GM12878 (cell line): ENCODE data around the gene IL17A. TPM values are rescaled to one million over a fixed set of nuclear protein-coding genes. Genes with fewer than 3 reads are reported as not detected.

Experiments used
- ATAC-seq: fragments of 200-7000 bp; cut with Tn5 transposase; 3 replicates; pipeline ENCODE4 v1.9.1; 2020; ENCODE audit warnings: mild to moderate bottlenecking, moderate library complexity
- BruUV-seq: library from RNA; stranded (reverse); fragments of 400-500 nt; replicated peaks from 2 replicates; lab custom pipeline; 2021; lab: Mats Ljungman, UMichigan
- CTCF ChIA-PET: fragments of 300-600 bp; sonication (Branson Sonifier 250); formaldehyde crosslinking; extraction: SDS; loops from one replicate; lab custom pipeline; 2021; ENCODE audit warnings: inconsistent platforms; lab: Yijun Ruan, JAX
- POLR2A ChIA-PET: fragments of 350-600 bp; formaldehyde crosslinking; extraction: SDS; loops from one replicate; lab custom pipeline; 2021; ENCODE audit warnings: inconsistent platforms; lab: Charles Lee
- RAD21 ChIA-PET: fragments of 300-600 bp; sonication (Branson Sonifier 250); formaldehyde crosslinking; loops from one replicate; lab custom pipeline; 2023; ENCODE audit warnings: antibody characterized with exemption; ENCODE audit not compliant: unreplicated experiment; lab: Charles Lee
- SMC1A ChIA-PET: fragments of 300-600 bp; sonication (Branson Sonifier 250); formaldehyde crosslinking; loops from one replicate; lab custom pipeline; 2023; ENCODE audit not compliant: unreplicated experiment, uncharacterized antibody; lab: Charles Lee
- DNase-seq: peaks from one replicate; pipeline ENCODE4 v3.0.0-alpha.2; 2011; ENCODE audit warnings: low read depth, low spot score
- FAIRE-seq: peaks from 3 replicates; lab custom pipeline; 2011; peaks lifted over from hg19 to GRCh38; lab: Jason Lieb, UNC
- H2AFZ ChIP-seq: 2 replicates; pipeline ENCODE4 v1.6.0; 2011; ENCODE audit warnings: low read depth, low read length, control low read depth; ENCODE audit not compliant: control insufficient read depth
- H3K27ac ChIP-seq: 2 replicates; pipeline ENCODE4 v1.5.1; 2011; ENCODE audit warnings: control low read depth; ENCODE audit not compliant: control insufficient read depth, insufficient read depth
- H3K27me3 ChIP-seq, 2 experiments: replicated peaks in 1 of 2; 2 replicates each; pipeline versions ENCODE4 v1.6.0 to v1.6.1; 2011; ENCODE audit warnings: low read length in 1 of 2; ENCODE audit not compliant: control insufficient read depth in 2 of 2, insufficient read depth in 2 of 2
- H3K36me3 ChIP-seq, 2 experiments: 2 replicates each; pipeline ENCODE4 v1.5.1; 2011; ENCODE audit warnings: low read length in 1 of 2; ENCODE audit not compliant: control insufficient read depth in 2 of 2, insufficient read depth in 2 of 2
- H3K4me1 ChIP-seq: 2 replicates; pipeline ENCODE4 v1.6.1; 2011; ENCODE audit warnings: mild to moderate bottlenecking, low read length, moderate library complexity, mixed read lengths; ENCODE audit not compliant: control insufficient read depth, insufficient read depth
- H3K4me2 ChIP-seq: 2 replicates; pipeline ENCODE4 v1.6.0; 2011; ENCODE audit warnings: control low read depth; ENCODE audit not compliant: control insufficient read depth, insufficient read depth
- H3K4me3 ChIP-seq: fragments of 200-600 bp; sonication (generic); 2 replicates; pipeline ENCODE4 v1.5.1; 2016
- H3K79me2 ChIP-seq: 2 replicates; pipeline ENCODE4 v1.6.0; 2011; ENCODE audit warnings: low read length; ENCODE audit not compliant: control insufficient read depth, insufficient read depth
- H3K9ac ChIP-seq: 2 replicates; pipeline ENCODE4 v1.8.0; 2011; ENCODE audit warnings: low read length, control low read depth, mixed read lengths; ENCODE audit not compliant: control insufficient read depth, insufficient read depth
- H3K9me3 ChIP-seq: replicated peaks from 3 replicates; pipeline ENCODE4 v1.5.1; 2011; ENCODE audit warnings: mild to moderate bottlenecking, low read length; ENCODE audit not compliant: control insufficient read depth, insufficient read depth
- H4K20me1 ChIP-seq: 2 replicates; pipeline ENCODE4 v1.6.0; 2011; ENCODE audit not compliant: control insufficient read depth, insufficient read depth
- HDAC2 ChIP-seq: fragments of 200-600 bp; sonication (generic); IDR thresholded peaks from 2 replicates; pipeline ENCODE4 v1.6.1; 2017
- WGBS: methylation state at CpG from one replicate; pipeline ENCODE4 v1.1.6; 2016; ENCODE audit warnings: low lambda C conversion rate; ENCODE audit not compliant: insufficient replicate concordance, insufficient coverage; ENCODE audit errors: missing lambda C conversion rate; 5-methylcytosine and 5-hydroxymethylcytosine counted together
- in situ Hi-C: fragments of 300-500 bp; cut with MboI; formaldehyde crosslinking; loops from 9 replicates; pipeline ENCODE4 v1.14.3; 2018; ENCODE audit warnings: mixed read lengths
- intact Hi-C: fragments of 100-400 bp; cut with micrococcal nuclease; formaldehyde crosslinking; loops from one replicate; pipeline ENCODE4 v1.14.2; 2022; ENCODE audit not compliant: unreplicated experiment
- polyA plus RNA-seq, 11 experiments: library from polyadenylated mRNA; depleted of rRNA in 4 of 11; unstranded in 6 of 11; stranded (reverse) in 5 of 11; fragments of >200 nt; fragmentation: Nextera tagmentation in 4 of 11; fragmentation: Illumina TruSeq in 1 of 11; extraction: Ambion mirVana in 4 of 11; extraction: Trizol in 1 of 11; gene quantifications; 1 replicate in 1 of 11; 2 replicates in 10 of 11; pipeline versions ENCODE4 v1.2.1 to v1.2.3, GENCODE V29; 2011 to 2016; ENCODE audit warnings: inconsistent platforms in 2 of 11, missing spikeins in 2 of 11, low read depth in 1 of 11
- total RNA-seq, 4 experiments: library from RNA; depleted of rRNA in 3 of 4; stranded (reverse); fragments of >200 nt in 3 of 4; fragmentation: Illumina TruSeq in 1 of 4; extraction: Trizol in 1 of 4; gene quantifications; 2 replicates each; pipeline versions ENCODE4 v1.2.1 to v1.2.3, GENCODE V29; 2013 to 2021
- TF ChIP-seq, protein P1 (sequence below): fragments of 450-650 bp; IDR thresholded peaks from 2 replicates; pipeline ENCODE4 v1.6.1; 2017; ENCODE audit warnings: borderline replicate concordance
- TF ChIP-seq, protein P2 (sequence below): IDR thresholded peaks from 2 replicates; pipeline ENCODE4 v1.6.1; 2012; ENCODE audit warnings: mild to moderate bottlenecking, low read depth, low read length

IL17A gene
- total and polyA plus RNA-seq, 10 of the 15 experiments (the other 5 are each of a cell fraction or from before 2014, with no cell fraction given), result not detected

DNA sequence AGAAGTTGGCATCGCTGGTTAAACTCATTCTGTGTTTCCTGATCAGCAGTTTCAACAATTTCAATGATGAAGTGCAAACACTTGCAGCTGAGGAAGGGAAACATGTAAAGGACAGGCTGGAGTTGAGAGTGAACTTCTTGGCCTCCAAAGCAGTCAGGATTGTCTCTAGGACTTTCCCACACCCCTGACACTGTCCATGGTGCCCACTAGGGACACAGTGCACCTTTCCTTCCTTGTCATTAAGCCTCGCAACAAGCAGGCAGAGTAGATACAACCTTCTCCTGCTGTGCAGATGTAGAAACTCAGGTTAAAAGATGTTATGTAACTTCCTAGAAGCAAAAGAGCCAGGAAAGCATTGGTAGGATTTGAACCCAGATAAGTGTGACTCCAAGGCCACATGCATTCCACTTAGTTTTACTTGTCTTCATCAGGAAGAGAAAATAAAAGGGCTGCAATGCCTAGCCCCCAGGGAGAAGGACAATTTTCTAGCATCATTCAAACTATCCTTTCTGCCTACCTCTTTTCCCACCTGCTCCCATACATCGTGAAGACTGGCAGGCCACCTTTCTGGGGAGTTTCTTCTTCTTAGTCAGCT lies 39.2 kb upstream of the IL17A start:
- no peak for DNase-seq
- SMC1A ChIA-PET, result no interaction called here
- H3K4me1 ChIP-seq, result peaks cover 3% of the 10 kb centered on the region; the same call in 1 of the 2 replicates
- peaks cover 4 to 21% of the 10 kb centered on the region in 2 experiments for H3K27me3 ChIP-seq
- no peak overlapping the region for H2AFZ ChIP-seq
- H3K79me2 ChIP-seq, result no peaks in the 10 kb centered on the region
- TF ChIP-seq, protein P1, sequence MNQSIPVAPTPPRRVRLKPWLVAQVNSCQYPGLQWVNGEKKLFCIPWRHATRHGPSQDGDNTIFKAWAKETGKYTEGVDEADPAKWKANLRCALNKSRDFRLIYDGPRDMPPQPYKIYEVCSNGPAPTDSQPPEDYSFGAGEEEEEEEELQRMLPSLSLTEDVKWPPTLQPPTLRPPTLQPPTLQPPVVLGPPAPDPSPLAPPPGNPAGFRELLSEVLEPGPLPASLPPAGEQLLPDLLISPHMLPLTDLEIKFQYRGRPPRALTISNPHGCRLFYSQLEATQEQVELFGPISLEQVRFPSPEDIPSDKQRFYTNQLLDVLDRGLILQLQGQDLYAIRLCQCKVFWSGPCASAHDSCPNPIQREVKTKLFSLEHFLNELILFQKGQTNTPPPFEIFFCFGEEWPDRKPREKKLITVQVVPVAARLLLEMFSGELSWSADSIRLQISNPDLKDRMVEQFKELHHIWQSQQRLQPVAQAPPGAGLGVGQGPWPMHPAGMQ, result no peak
- TF ChIP-seq HDAC2, result no peak
- TF ChIP-seq, protein P2, sequence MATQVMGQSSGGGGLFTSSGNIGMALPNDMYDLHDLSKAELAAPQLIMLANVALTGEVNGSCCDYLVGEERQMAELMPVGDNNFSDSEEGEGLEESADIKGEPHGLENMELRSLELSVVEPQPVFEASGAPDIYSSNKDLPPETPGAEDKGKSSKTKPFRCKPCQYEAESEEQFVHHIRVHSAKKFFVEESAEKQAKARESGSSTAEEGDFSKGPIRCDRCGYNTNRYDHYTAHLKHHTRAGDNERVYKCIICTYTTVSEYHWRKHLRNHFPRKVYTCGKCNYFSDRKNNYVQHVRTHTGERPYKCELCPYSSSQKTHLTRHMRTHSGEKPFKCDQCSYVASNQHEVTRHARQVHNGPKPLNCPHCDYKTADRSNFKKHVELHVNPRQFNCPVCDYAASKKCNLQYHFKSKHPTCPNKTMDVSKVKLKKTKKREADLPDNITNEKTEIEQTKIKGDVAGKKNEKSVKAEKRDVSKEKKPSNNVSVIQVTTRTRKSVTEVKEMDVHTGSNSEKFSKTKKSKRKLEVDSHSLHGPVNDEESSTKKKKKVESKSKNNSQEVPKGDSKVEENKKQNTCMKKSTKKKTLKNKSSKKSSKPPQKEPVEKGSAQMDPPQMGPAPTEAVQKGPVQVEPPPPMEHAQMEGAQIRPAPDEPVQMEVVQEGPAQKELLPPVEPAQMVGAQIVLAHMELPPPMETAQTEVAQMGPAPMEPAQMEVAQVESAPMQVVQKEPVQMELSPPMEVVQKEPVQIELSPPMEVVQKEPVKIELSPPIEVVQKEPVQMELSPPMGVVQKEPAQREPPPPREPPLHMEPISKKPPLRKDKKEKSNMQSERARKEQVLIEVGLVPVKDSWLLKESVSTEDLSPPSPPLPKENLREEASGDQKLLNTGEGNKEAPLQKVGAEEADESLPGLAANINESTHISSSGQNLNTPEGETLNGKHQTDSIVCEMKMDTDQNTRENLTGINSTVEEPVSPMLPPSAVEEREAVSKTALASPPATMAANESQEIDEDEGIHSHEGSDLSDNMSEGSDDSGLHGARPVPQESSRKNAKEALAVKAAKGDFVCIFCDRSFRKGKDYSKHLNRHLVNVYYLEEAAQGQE, result peak; percentile 58
- no TSS peak for BruUV-seq
- no peak for FAIRE-seq
- intact Hi-C loops (no loop called here), in situ Hi-C loops (no loop called here)
- ATAC-seq, result no peak
- no peaks in the 10 kb centered on the region for H4K20me1 ChIP-seq
- POLR2A ChIA-PET, result no interaction called here
- no peak overlapping the region for H3K4me2 ChIP-seq
- H3K9ac ChIP-seq, result no peak overlapping the region
- H3K4me3 ChIP-seq, result no peak overlapping the region
- no peak overlapping the region for H3K27ac ChIP-seq
- CTCF ChIA-PET, result interaction anchor here (0.5 kb wide), 1 partner anchor 161 kb away, joined by 3 read pairs; no protein-coding TSS in a partner anchor
- RAD21 ChIA-PET, result no interaction called here
- no peaks in the 10 kb centered on the region for H3K9me3 ChIP-seq
- H3K36me3 ChIP-seq, result no peaks in the 10 kb centered on the region
- WGBS, result 54% methylated on average over 3 of the region's 3 CpGs
